Upper lobe of right lung (tissue), 1 donor: ENCODE data around the gene PHF11. TPM values are rescaled to one million over a fixed set of nuclear protein-coding genes. Genes with fewer than 3 reads are reported as not detected.
A peak's percentile ranks its signal among the peaks of the same experiment; 100 is the strongest.

ENCODE experiments used
- ATAC-seq: fragments of 200-7000 bp; cut with Tn5 transposase; one replicate; pipeline ENCODE4 v1.9.1; 2020; ENCODE audit warnings: mild to moderate bottlenecking, moderate library complexity
- DNase-seq: peaks from one replicate; pipeline ENCODE4 v3.0.0-alpha.2; 2020
- H3K27ac ChIP-seq: fragments of 200-600 bp; one replicate; pipeline ENCODE4 v1.8.0; 2022
- H3K27me3 ChIP-seq: fragments of 200-600 bp; one replicate; pipeline ENCODE4 v1.8.0; 2022; ENCODE audit warnings: mild to moderate bottlenecking
- H3K36me3 ChIP-seq: fragments of 200-600 bp; one replicate; pipeline ENCODE4 v1.8.0; 2022
- H3K4me1 ChIP-seq: fragments of 200-600 bp; one replicate; pipeline ENCODE4 v1.8.0; 2022
- H3K4me3 ChIP-seq: fragments of 200-600 bp; one replicate; pipeline ENCODE4 v1.8.0; 2022; ENCODE audit warnings: mild to moderate bottlenecking
- H3K9me3 ChIP-seq: fragments of 200-600 bp; one replicate; pipeline ENCODE4 v1.8.0; 2022
- CTCF ChIP-seq: fragments of 200-600 bp; IDR thresholded peaks from one replicate; pipeline ENCODE4 v1.8.0; 2022; ENCODE audit warnings: antibody characterized with exemption
- intact Hi-C: fragments of 100-400 bp; cut with DNase I; formaldehyde crosslinking; loops from one replicate; pipeline ENCODE4 v1.11.0; 2022
- long read RNA-seq: library from polyadenylated mRNA; unstranded; transcript quantifications from one replicate; pipeline ENCODE4 v2.0.0, GENCODE V29; 2021
- total RNA-seq: library from RNA; stranded (reverse); fragmentation: NEBNext Ultra II Directional; extraction: Animal tissue kit (Norgen Biotek cat#: 25700); gene quantifications from one replicate; pipeline ENCODE4 v1.2.1, GENCODE V29; 2021
- donor health status: DM: no; HTN: yes; CAD: no; lungs with severe emphysema.

PHF11 gene
- total RNA-seq: 57.7 TPM
- long read RNA-seq, transcript PHF11-202 (10 exons, 1,359 nt): major isoform, 12 of 27 reads
- long read RNA-seq, partial matches to known transcripts: 3 of 27 reads
- long read RNA-seq, other reads (novel, unspliced or antisense): 8 of 27 reads

- peak within 1 kb of the TSS; percentile 58 for H3K4me3 ChIP-seq
- H3K27me3 ChIP-seq: no peaks in the 10 kb centered on the region
- intact Hi-C loops: no loop called here
- peaks cover 15% of the 10 kb centered on the region for H3K36me3 ChIP-seq
- TF ChIP-seq CTCF: peak; percentile 16
- H3K9me3 ChIP-seq: no peaks in the 10 kb centered on the region
- H3K4me1 ChIP-seq: peaks cover 9% of the 10 kb centered on the region
- H3K27ac ChIP-seq: peak within 1 kb of the TSS; percentile 93
- peak; percentile 94 for DNase-seq
- ATAC-seq: peak; percentile 95
Observed at GRCh38 chr13:49495783-49496762, at the start of gene PHF11. Gene PHF11 (plus strand): TSS chr13:49495953. CDS start chr13:49496002, 49 bp downstream.

- H3K36me3 ChIP-seq: no peaks in the 10 kb centered on the region
- H3K4me1 ChIP-seq: peaks cover 22% of the 10 kb centered on the region
- TF ChIP-seq CTCF: no peak
- ATAC-seq (no peak), DNase-seq (no peak)
- H3K4me3 ChIP-seq: no peak overlapping the region
- H3K27ac ChIP-seq: no peak overlapping the region
- H3K27me3 ChIP-seq: no peaks in the 10 kb centered on the region
- H3K9me3 ChIP-seq: no peaks in the 10 kb centered on the region
- intact Hi-C loops: loop anchor here (10.0 kb wide), 1 partner anchor 142 kb away; no protein-coding TSS in a partner anchor
Observed at GRCh38 chr13:49446473-49446872, 49.3 kb upstream of the PHF11 start.

GRCh38 chr13:49448753-49449152 lies 47.0 kb upstream of the PHF11 start:
- Histone ChIP-seq H3K4me3 (no peak overlapping the region), H3K36me3 (no peaks in the 10 kb centered on the region), H3K4me1 (peaks cover 17% of the 10 kb centered on the region), H3K9me3 (no peaks in the 10 kb centered on the region), H3K27me3 (no peaks in the 10 kb centered on the region), H3K27ac (no peak overlapping the region)
- ATAC-seq (no peak), DNase-seq (no peak)
- TF ChIP-seq CTCF: no peak
- intact Hi-C loops: loop anchor here (10.0 kb wide), 1 partner anchor 144 kb away; no protein-coding TSS in a partner anchor

- TF ChIP-seq CTCF: no peak
- Histone ChIP-seq H3K9me3 (no peaks in the 10 kb centered on the region), H3K4me3 (no peak overlapping the region), H3K4me1 (peaks cover 20% of the 10 kb centered on the region), H3K27me3 (no peaks in the 10 kb centered on the region), H3K36me3 (no peaks in the 10 kb centered on the region), H3K27ac (no peak overlapping the region)
- intact Hi-C loops: no loop called here
- ATAC-seq (no peak), DNase-seq (no peak)
Observed at GRCh38 chr13:49450105-49450819, 45.5 kb upstream of the PHF11 start.

GRCh38 chr13:49452725-49453457 lies 42.9 kb upstream of the PHF11 start:
- Histone ChIP-seq H3K27me3 (no peaks in the 10 kb centered on the region), H3K9me3 (no peaks in the 10 kb centered on the region), H3K36me3 (no peaks in the 10 kb centered on the region), H3K4me1 (peaks cover 8% of the 10 kb centered on the region), H3K27ac (no peak overlapping the region), H3K4me3 (no peak overlapping the region)
- no peak for ATAC-seq
- TF ChIP-seq CTCF: no peak
- DNase-seq: no peak
- intact Hi-C loops: no loop called here
